HEK293T (cell line): ENCODE data around the gene GOLPH3.

Experiments used
- CTCF ChIA-PET: fragments of 350-600 bp; formaldehyde crosslinking; extraction: SDS; loops from one replicate; lab custom pipeline; 2021; ENCODE audit warnings: antibody characterized with exemption, inconsistent platforms; lab: Yijun Ruan, JAX
- POLR2A ChIA-PET: fragments of 350-600 bp; formaldehyde crosslinking; extraction: SDS; loops from one replicate; lab custom pipeline; 2020; ENCODE audit warnings: antibody characterized with exemption, inconsistent platforms; lab: Yijun Ruan, JAX
- DNase-seq: peaks from one replicate; pipeline ENCODE4 v3.0.0; 2012; ENCODE audit warnings: mixed read lengths; ENCODE audit errors: extremely low spot score
- ARNT ChIP-seq: fragments of 450-650 bp; IDR thresholded peaks from 2 replicates; pipeline ENCODE4 v1.6.1; 2017; ENCODE audit warnings: mild to moderate bottlenecking
- BHLHE40 ChIP-seq: fragments of 450-650 bp; IDR thresholded peaks from 2 replicates; pipeline ENCODE4 v1.6.1; 2016; ENCODE audit warnings: mild to moderate bottlenecking, moderate library complexity, borderline replicate concordance
- CTBP1 ChIP-seq: fragments of 450-650 bp; IDR thresholded peaks from 2 replicates; pipeline ENCODE4 v1.6.1; 2016; ENCODE audit warnings: borderline replicate concordance
- ELF4 ChIP-seq: fragments of 450-650 bp; IDR thresholded peaks from 2 replicates; pipeline ENCODE4 v1.6.1; 2017; ENCODE audit warnings: antibody characterized with exemption
- FOXA1 ChIP-seq: fragments of 450-650 bp; IDR thresholded peaks from 2 replicates; pipeline ENCODE4 v1.6.1; 2016; ENCODE audit warnings: mild to moderate bottlenecking
- FOXK2 ChIP-seq: fragments of 450-650 bp; IDR thresholded peaks from 2 replicates; pipeline ENCODE4 v1.6.1; 2016; ENCODE audit warnings: mild to moderate bottlenecking
- FOXM1 ChIP-seq: fragments of 450-650 bp; IDR thresholded peaks from 2 replicates; pipeline ENCODE4 v1.6.1; 2017; ENCODE audit warnings: mild to moderate bottlenecking, borderline replicate concordance
- HDGF ChIP-seq: fragments of 450-650 bp; IDR thresholded peaks from 2 replicates; pipeline ENCODE4 v1.6.1; 2017; ENCODE audit warnings: antibody characterized with exemption, borderline replicate concordance
- L3MBTL2 ChIP-seq: fragments of 450-650 bp; conservative IDR thresholded peaks from 2 replicates; pipeline ENCODE4 v1.6.1; 2016; ENCODE audit warnings: mild to moderate bottlenecking
- LEF1 ChIP-seq: fragments of 450-650 bp; IDR thresholded peaks from 2 replicates; pipeline ENCODE4 v1.6.1; 2017; ENCODE audit warnings: mild to moderate bottlenecking, borderline replicate concordance
- NFRKB ChIP-seq: fragments of 450-650 bp; IDR thresholded peaks from 2 replicates; pipeline ENCODE4 v1.6.1; 2016; ENCODE audit warnings: mild to moderate bottlenecking, moderate library complexity
- SP1 ChIP-seq: fragments of 450-650 bp; IDR thresholded peaks from 2 replicates; pipeline ENCODE4 v1.6.1; 2017
- SUZ12 ChIP-seq: fragments of 450-650 bp; IDR thresholded peaks from 2 replicates; pipeline ENCODE4 v1.6.1; 2016; ENCODE audit warnings: mild to moderate bottlenecking
- TARDBP ChIP-seq: fragments of 450-650 bp; IDR thresholded peaks from 2 replicates; pipeline ENCODE4 v1.6.1; 2016
- ZNF384 ChIP-seq: fragments of 450-650 bp; IDR thresholded peaks from 2 replicates; pipeline ENCODE4 v1.6.1; 2016
- TF ChIP-seq, protein P1 (sequence below): fragments of 450-650 bp; IDR thresholded peaks from 2 replicates; pipeline ENCODE4 v1.6.1; 2016

Gene GOLPH3

DNA sequence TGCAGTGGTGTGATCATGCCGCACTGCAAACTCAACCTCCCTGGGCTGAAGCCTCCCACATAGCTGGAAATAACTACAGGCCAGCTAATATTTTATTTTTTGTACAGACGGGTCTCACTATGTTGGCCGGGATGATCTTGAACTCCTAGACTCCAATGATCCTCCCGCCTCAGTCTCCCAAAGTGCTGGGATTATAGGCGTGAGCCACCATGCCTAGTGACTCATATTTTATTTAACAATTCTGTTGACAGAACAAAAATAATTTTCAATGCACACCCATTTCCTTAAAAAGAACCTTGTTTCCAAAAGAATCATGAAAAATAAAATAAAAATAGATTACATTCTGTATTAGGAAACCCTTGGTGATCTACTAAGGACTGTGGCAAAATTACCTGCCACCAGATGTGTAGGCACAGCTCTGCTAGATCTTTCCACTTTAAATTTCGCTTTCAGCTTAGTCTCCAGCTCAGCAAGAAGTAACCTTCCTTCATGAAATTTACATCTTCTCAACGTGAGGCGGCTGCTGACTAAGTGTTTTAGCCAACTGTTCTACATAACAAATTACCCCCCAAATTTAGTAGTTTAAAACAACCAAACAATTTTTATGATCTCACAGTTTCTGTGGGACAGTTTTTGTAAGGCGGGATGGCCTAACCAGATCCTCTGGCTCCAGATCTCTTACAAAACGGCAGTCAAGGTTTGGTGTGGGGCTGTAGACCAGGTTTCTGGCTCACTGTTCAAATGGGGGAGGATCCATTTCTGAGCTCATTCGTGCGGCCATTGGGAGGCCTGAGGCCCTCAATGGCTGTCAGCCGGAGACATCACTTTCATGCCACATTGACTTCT is 32.6 kb upstream of the GOLPH3 start:
- ChIA-PET POLR2A (interaction anchor here (0.7 kb wide), 1 partner anchor 33 kb away, joined by 4 read pairs; the partner anchor contains the start of gene GOLPH3), CTCF (interaction anchor here (0.5 kb wide), 1 partner anchor 1282 kb away, joined by 3 read pairs; no protein-coding TSS in a partner anchor)
- no peak for DNase-seq
- TF ChIP-seq, protein P1, sequence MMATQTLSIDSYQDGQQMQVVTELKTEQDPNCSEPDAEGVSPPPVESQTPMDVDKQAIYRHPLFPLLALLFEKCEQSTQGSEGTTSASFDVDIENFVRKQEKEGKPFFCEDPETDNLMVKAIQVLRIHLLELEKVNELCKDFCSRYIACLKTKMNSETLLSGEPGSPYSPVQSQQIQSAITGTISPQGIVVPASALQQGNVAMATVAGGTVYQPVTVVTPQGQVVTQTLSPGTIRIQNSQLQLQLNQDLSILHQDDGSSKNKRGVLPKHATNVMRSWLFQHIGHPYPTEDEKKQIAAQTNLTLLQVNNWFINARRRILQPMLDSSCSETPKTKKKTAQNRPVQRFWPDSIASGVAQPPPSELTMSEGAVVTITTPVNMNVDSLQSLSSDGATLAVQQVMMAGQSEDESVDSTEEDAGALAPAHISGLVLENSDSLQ, result no peak
- TF ChIP-seq FOXK2, result no peak
- no peak for TF ChIP-seq LEF1
- no peak for TF ChIP-seq FOXA1
- no peak for TF ChIP-seq ZNF384
- no peak for TF ChIP-seq TARDBP
- TF ChIP-seq SUZ12, result no peak
- TF ChIP-seq CTBP1, result no peak
- TF ChIP-seq BHLHE40, result no peak
- TF ChIP-seq L3MBTL2, result no peak
- TF ChIP-seq FOXM1, result no peak
- no peak for TF ChIP-seq ELF4
- no peak for TF ChIP-seq NFRKB
- TF ChIP-seq SP1, result no peak

- DNase-seq, result no peak
- TF ChIP-seq ELF4 (no peak), HDGF (no peak), SUZ12 (no peak), BHLHE40 (no peak), TARDBP (no peak), ARNT (no peak), L3MBTL2 (no peak), FOXA1 (no peak), FOXK2 (no peak), CTBP1 (no peak), SP1 (no peak), LEF1 (no peak), FOXM1 (no peak)
- TF ChIP-seq, protein P1, result no peak
- ChIA-PET CTCF (no interaction called here), POLR2A (no interaction called here)
Observed at GRCh38 chr5:32206053-32206452, 31.9 kb upstream of the GOLPH3 start.

DNA sequence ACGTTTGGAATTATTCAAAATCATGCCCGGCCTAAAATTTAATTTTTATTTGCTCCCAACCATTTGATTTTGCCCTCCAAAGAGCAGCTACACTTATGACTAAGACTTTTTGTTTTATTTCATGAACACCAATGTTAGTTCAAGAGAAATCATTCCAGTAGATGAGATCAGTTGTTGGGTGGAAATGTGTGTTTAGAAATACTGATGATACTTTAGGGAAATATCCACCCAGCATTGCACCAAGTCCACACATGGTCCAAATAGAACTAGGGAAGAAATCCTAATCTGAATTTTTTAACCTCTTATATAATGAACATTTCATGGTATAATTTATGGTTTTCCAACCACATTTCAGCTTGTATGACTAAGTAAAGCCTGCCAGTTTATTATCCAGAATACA is 28.3 kb upstream of the GOLPH3 start:
- CTCF ChIA-PET, result no interaction called here
- POLR2A ChIA-PET, result no interaction called here
- TF ChIP-seq LEF1 (no peak), TARDBP (no peak), CTBP1 (no peak), ARNT (no peak), BHLHE40 (no peak), FOXA1 (no peak), ZNF384 (no peak), HDGF (no peak), NFRKB (no peak), ELF4 (no peak), SUZ12 (no peak), FOXK2 (no peak), L3MBTL2 (no peak), FOXM1 (no peak), SP1 (no peak)
- TF ChIP-seq, protein P1, result no peak
- no peak for DNase-seq

GRCh38 chr5:32201122-32201753 is 27.1 kb upstream of the GOLPH3 start:
- DNase-seq, result no peak
- POLR2A ChIA-PET, result no interaction called here
- CTCF ChIA-PET, result interaction anchor here (0.8 kb wide), 1 partner anchor 12 kb away, joined by 3 read pairs; no protein-coding TSS in a partner anchor
- TF ChIP-seq ZNF384 (peak; percentile 33; the same call in 1 of the 2 replicates), ELF4 (no peak), SUZ12 (no peak), FOXA1 (no peak), CTBP1 (no peak), BHLHE40 (no peak), FOXM1 (no peak)

DNA sequence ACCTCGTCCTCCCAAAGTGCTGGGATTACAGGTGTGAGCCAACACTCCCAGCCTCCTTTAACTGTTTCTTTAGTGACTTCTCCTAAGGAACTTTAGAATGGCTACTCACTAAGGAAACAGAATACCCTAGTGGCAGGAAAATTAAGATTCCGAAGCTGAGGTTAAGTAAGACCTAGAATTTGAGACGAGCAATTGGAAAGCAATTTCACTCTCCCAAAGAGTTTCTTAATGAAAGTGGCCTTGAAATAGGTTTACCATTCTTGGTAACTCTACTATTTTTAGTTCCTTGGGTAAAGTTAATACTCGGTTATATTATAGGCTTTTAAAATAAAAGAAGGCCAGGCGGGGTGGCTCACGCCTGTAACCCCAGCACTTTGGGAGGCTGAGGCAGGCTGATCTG is 22.9 kb upstream of the GOLPH3 start:
- TF ChIP-seq ARNT, result no peak
- no peak for TF ChIP-seq ZNF384
- TF ChIP-seq L3MBTL2, result no peak
- TF ChIP-seq LEF1, result no peak
- no peak for TF ChIP-seq FOXM1
- no peak for TF ChIP-seq CTBP1
- TF ChIP-seq HDGF, result no peak
- TF ChIP-seq TARDBP, result no peak
- no peak for TF ChIP-seq BHLHE40
- no peak for TF ChIP-seq FOXA1
- TF ChIP-seq NFRKB, result no peak
- TF ChIP-seq, protein P1, result no peak
- no peak for TF ChIP-seq FOXK2
- no peak for TF ChIP-seq ELF4
- TF ChIP-seq SP1, result no peak
- no peak for TF ChIP-seq SUZ12
- CTCF ChIA-PET, result no interaction called here
- POLR2A ChIA-PET, result no interaction called here
- no peak for DNase-seq
